Breast epithelium (tissue), 4 donors: Measurements from ENCODE around the gene ZNF726. TPM values are rescaled to one million over a fixed set of nuclear protein-coding genes. Genes with fewer than 3 reads are reported as not detected.
"Not testable (repeated sequence)": the region's sequence is repeated elsewhere in the genome, so short reads cannot be mapped to it uniquely, and the experiment has no call there.

Experiments
- DNase-seq, 2 donors: peaks; one replicate each; pipeline ENCODE4 v3.0.0-alpha.2; 2019; ENCODE audit warnings: low spot score in 2 of 2
- H3K27ac ChIP-seq, 2 donors: fragments of 200-600 bp; sonication (generic) in 1 of 2; one replicate each; pipeline ENCODE4 v1.5.1; 2016 to 2019; ENCODE audit warnings: mild to moderate bottlenecking in 1 of 2
- H3K27me3 ChIP-seq, 2 donors: fragments of 200-600 bp; sonication (generic) in 1 of 2; one replicate each; pipeline versions ENCODE4 v1.5.1 to v1.6.0; 2017 to 2019; ENCODE audit warnings: control low read depth in 1 of 2, mild to moderate bottlenecking in 1 of 2
- H3K36me3 ChIP-seq: fragments of 200-600 bp; one replicate; pipeline ENCODE4 v1.5.1; 2019
- H3K4me1 ChIP-seq, 2 donors: fragments of 200-600 bp; sonication (generic); one replicate each; pipeline ENCODE4 v1.5.1; 2016 to 2019; ENCODE audit warnings: control low read depth in 1 of 2
- H3K4me3 ChIP-seq, 3 donors: fragments of 200-600 bp; sonication (generic); 1 replicate in 2 of 3; 2 replicates in 1 of 3; pipeline ENCODE4 v1.5.1; 2016 to 2019; ENCODE audit warnings: mild to moderate bottlenecking in 3 of 3, moderate library complexity in 2 of 3
- H3K9me3 ChIP-seq, 2 donors: fragments of 200-600 bp; sonication (generic) in 1 of 2; one replicate each; pipeline ENCODE4 v1.5.1; 2016 to 2019; ENCODE audit warnings: control low read depth in 1 of 2
- POLR2A ChIP-seq: fragments of 450-650 bp; IDR thresholded peaks from one replicate; pipeline ENCODE4 v1.6.1; 2016; ENCODE audit warnings: antibody characterized with exemption, mild to moderate bottlenecking, moderate library complexity
- POLR2AphosphoS5 ChIP-seq, 3 donors: sonication (generic); formaldehyde crosslinking; IDR thresholded peaks; one replicate each; pipeline ENCODE4 v1.6.1; 2017; ENCODE audit warnings: antibody characterized with exemption in 3 of 3
- intact Hi-C: fragments of 100-400 bp; cut with DNase I; formaldehyde crosslinking; loops from one replicate; pipeline ENCODE4 v1.15.1; 2023; ENCODE audit warnings: low total_unique reads
- total RNA-seq, 3 donors: library from RNA; depleted of rRNA; stranded (reverse); fragments of >200 nt; gene quantifications; one replicate each; pipeline ENCODE4 v1.1.0, GENCODE V29; 2016
- TF ChIP-seq, protein P1 (sequence below), 3 donors: fragments of 450-650 bp; IDR thresholded peaks; one replicate each; pipeline ENCODE4 v1.5.1; 2016 to 2017; ENCODE audit warnings: antibody characterized with exemption in 3 of 3, mild to moderate bottlenecking in 3 of 3, moderate library complexity in 3 of 3

ZNF726 gene
- total RNA-seq, 3 donors from 2014 or later = 1.6 to 9.4 (median 3.6) TPM

GRCh38 chr19:23943411-23943810 lies 28.7 kb downstream of the ZNF726 start:
- intact Hi-C loops = no loop called here
- no peaks in the 10 kb centered on the region for H3K4me1 ChIP-seq
- H3K4me3 ChIP-seq = no peak overlapping the region
- peaks cover 4 to 6% of the 10 kb centered on the region in 2 donors for H3K9me3 ChIP-seq
- no peak for DNase-seq
- no peak overlapping the region for H3K27ac ChIP-seq
- no peak for TF ChIP-seq POLR2AphosphoS5 (IDR thresholded peaks at IDR 0.05)
- TF ChIP-seq, protein P1, sequence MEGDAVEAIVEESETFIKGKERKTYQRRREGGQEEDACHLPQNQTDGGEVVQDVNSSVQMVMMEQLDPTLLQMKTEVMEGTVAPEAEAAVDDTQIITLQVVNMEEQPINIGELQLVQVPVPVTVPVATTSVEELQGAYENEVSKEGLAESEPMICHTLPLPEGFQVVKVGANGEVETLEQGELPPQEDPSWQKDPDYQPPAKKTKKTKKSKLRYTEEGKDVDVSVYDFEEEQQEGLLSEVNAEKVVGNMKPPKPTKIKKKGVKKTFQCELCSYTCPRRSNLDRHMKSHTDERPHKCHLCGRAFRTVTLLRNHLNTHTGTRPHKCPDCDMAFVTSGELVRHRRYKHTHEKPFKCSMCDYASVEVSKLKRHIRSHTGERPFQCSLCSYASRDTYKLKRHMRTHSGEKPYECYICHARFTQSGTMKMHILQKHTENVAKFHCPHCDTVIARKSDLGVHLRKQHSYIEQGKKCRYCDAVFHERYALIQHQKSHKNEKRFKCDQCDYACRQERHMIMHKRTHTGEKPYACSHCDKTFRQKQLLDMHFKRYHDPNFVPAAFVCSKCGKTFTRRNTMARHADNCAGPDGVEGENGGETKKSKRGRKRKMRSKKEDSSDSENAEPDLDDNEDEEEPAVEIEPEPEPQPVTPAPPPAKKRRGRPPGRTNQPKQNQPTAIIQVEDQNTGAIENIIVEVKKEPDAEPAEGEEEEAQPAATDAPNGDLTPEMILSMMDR (IDR thresholded peaks at IDR 0.05) = no peak
- H3K27me3 ChIP-seq = no peaks in the 10 kb centered on the region
- H3K36me3 ChIP-seq = no peaks in the 10 kb centered on the region

DNA sequence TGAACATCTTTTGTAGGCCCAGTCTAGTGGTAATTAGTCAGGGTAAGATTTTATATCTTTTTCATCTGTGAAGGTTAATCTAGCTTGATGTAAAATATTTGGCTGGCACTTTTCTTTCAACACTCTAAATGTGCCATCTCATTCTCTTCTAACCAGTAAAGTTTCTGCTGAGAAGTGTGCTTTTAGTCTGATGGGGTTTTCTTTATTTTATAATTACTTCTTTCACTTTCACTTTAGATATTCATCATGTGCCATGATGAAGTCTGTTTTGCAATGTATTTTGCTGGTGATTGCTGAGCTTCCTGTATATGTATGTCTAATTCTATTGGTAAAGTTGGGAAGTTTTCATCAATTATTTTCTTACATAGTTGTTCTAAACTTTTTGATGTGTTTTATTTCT lies 31.9 kb downstream of the ZNF726 start:
- TF ChIP-seq, protein P1 (IDR thresholded peaks at IDR 0.05) = no peak
- no peak for TF ChIP-seq POLR2AphosphoS5 (IDR thresholded peaks at IDR 0.05)
- TF ChIP-seq POLR2A = no peak
- Histone ChIP-seq H3K9me3 (peaks cover 0 to 6% of the 10 kb centered on the region in 2 donors), H3K4me3 (no peak overlapping the region), H3K27ac (no peak overlapping the region), H3K4me1 (no peaks in the 10 kb centered on the region), H3K27me3 (no peaks in the 10 kb centered on the region), H3K36me3 (no peaks in the 10 kb centered on the region)
- DNase-seq = no peak
- intact Hi-C loops = no loop called here

- intact Hi-C loops = no loop called here
- no peaks in the 10 kb centered on the region for H3K36me3 ChIP-seq
- H3K27ac ChIP-seq = no peak overlapping the region
- DNase-seq = no peak
- H3K4me1 ChIP-seq = no peaks in the 10 kb centered on the region
- H3K27me3 ChIP-seq = no peaks in the 10 kb centered on the region
- H3K9me3 ChIP-seq = peaks cover 0 to 6% of the 10 kb centered on the region in 2 donors
- TF ChIP-seq POLR2AphosphoS5 (IDR thresholded peaks at IDR 0.05) = no peak
- TF ChIP-seq POLR2A = no peak
- TF ChIP-seq, protein P1 (IDR thresholded peaks at IDR 0.05) = no peak
- H3K4me3 ChIP-seq = no peak overlapping the region
Observed at GRCh38 chr19:23949611-23950010, 34.9 kb downstream of the ZNF726 start.

DNA sequence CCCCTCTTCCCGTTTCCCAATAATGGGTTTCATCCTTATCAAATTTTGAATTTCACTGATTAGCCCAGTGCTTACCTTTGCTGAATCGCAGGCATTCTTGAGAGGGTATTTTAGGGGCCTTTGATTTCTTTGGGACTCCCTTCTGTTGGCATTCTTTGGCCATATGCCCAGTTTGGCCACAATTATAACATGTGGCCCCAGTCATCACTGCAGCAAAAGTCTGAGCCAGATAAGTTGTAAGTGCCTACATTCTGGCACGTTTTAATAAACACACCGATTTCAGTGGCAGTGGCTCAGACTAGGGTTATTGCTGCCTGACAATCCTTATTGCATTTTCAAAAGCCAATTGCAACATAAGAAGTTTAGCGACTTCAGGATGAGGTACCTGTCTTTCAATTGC lies 41.4 kb downstream of the ZNF726 start:
- Histone ChIP-seq H3K9me3 (no peaks in the 10 kb centered on the region), H3K4me1 (no peaks in the 10 kb centered on the region), H3K36me3 (no peaks in the 10 kb centered on the region), H3K27ac (no peak overlapping the region), H3K27me3 (no peaks in the 10 kb centered on the region), H3K4me3 (peak overlapping the region in 2 of 3 donors; percentile 43 to 55)
- no peak for TF ChIP-seq POLR2AphosphoS5 (IDR thresholded peaks at IDR 0.05)
- no peak for DNase-seq
- intact Hi-C loops = no loop called here

DNA sequence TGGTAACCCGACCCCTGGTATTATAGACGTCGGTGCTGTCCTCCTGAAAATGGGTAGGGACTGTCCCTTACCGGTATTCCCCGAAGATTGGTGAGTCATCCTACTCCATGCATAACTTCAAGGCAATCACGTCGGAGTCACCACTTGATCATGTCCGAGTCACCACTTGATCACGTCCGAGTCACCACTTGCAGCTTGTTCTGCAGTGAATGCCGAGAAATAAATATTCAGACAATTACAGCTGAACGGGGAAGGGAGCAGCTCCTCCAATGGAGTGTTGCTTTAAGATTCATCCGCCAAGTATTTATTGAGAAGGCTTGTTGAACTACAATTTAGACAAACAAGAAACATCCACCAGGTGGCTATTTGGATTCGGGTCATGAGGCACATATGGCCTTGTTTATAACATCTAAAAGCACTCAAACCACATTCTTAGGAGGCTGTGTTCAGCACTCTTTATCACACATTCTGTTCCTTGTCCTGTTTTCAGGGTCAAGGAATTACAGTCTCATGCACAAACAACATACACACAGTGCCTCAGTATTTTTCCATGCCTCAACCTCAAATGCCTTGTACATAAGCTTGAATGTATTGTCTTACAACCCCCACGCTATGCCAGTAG lies 43.1 kb downstream of the ZNF726 start:
- Histone ChIP-seq H3K4me3 (peak overlapping the region in 2 of 3 donors; percentile 43 to 55), H3K36me3 (no peaks in the 10 kb centered on the region), H3K27me3 (no peaks in the 10 kb centered on the region), H3K4me1 (no peaks in the 10 kb centered on the region), H3K27ac (peak overlapping the region in 1 of 2 donors; percentile 38), H3K9me3 (no peaks in the 10 kb centered on the region)
- intact Hi-C loops = no loop called here
- TF ChIP-seq, protein P1 (IDR thresholded peaks at IDR 0.05) = no peak
- TF ChIP-seq POLR2AphosphoS5 (IDR thresholded peaks at IDR 0.05) (no peak), POLR2A (no peak)
- no peak for DNase-seq

GRCh38 chr19:23963396-23963795 lies 48.7 kb downstream of the ZNF726 start:
- DNase-seq, intact Hi-C loops, H3K36me3 ChIP-seq, H3K27me3 ChIP-seq, H3K4me3 ChIP-seq, H3K27ac ChIP-seq, H3K4me1 ChIP-seq, H3K9me3 ChIP-seq: not testable (repeated sequence)

DNA sequence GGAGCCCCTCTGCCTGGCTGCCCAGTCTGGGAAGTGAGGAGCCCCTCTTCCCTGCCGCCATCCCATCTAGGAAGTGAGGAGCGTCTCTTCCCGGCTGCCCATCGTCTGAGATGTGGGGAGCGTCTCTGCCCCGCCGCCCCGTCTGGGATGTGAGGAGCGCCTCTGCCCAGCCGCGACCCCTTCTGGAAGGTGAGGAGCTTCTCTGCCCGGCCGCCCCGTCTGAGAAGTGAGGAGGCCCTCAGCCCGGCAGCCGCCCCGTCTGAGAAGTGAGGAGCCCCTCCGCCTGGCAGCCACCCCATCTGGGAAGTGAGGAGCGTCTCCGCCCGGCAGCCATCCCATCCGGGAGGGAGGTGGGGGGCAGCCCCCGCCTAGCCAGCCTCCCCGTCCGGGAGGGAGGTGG lies 49.2 kb downstream of the ZNF726 start:
- H3K4me3 ChIP-seq, H3K36me3 ChIP-seq, DNase-seq, intact Hi-C loops, H3K27ac ChIP-seq, H3K4me1 ChIP-seq, H3K9me3 ChIP-seq, H3K27me3 ChIP-seq: not testable (repeated sequence)

DNA sequence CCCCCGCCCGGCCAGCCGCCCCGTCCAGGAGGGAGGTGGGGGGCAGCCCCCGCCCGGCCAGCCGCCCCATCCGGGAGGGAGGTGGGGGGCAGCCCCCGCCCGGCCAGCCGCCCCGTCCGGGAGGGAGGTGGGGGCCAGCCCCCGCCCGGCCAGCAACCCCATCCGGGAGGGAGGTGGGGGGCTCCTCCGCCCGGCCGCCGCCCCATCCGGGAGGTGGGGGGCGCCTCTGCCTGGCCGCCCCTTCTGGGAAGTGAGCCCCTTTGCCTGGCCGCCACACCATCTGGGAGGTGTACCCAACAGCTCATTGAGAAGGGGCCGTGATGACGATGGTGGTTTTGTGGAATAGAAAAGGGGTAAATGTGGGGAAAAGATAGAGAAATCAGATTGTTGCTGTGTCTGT lies 49.6 kb downstream of the ZNF726 start:
- intact Hi-C loops, H3K9me3 ChIP-seq, H3K27ac ChIP-seq, H3K27me3 ChIP-seq, H3K36me3 ChIP-seq, DNase-seq, H3K4me1 ChIP-seq, H3K4me3 ChIP-seq: not testable (repeated sequence)
